Panc1 (cell line): ENCODE results near the gene TNFRSF18. TPM values are rescaled to one million over a fixed set of nuclear protein-coding genes. Genes with fewer than 3 reads are reported as not detected.

Source experiments
- ATAC-seq: fragments of 200-7000 bp; cut with Tn5 transposase; 2 replicates; pipeline ENCODE4 v1.9.1; 2020; ENCODE audit warnings: mild to moderate bottlenecking, moderate library complexity
- BruUV-seq: library from RNA; stranded (reverse); fragments of 400-500 nt; replicated peaks from 2 replicates; lab custom pipeline; 2021; lab: Mats Ljungman, UMichigan
- CTCF ChIA-PET: fragments of 300-600 bp; sonication (Branson Sonifier 250); formaldehyde crosslinking; loops from one replicate; lab custom pipeline; 2022; ENCODE audit warnings: antibody characterized with exemption; lab: Charles Lee
- POLR2A ChIA-PET: fragments of 300-600 bp; sonication (Branson Sonifier 250); formaldehyde crosslinking; loops from one replicate; lab custom pipeline; 2022; ENCODE audit warnings: antibody characterized with exemption; lab: Charles Lee
- DNase-seq: peaks from one replicate; pipeline ENCODE4 v3.0.0-alpha.2; 2010; ENCODE audit warnings: low read depth, low spot score
- H3K27ac ChIP-seq: 2 replicates; pipeline ENCODE4 v1.5.1; 2011; ENCODE audit warnings: mild to moderate bottlenecking, low read length, inconsistent platforms
- H3K27me3 ChIP-seq: fragments of 200-500 bp; sonication (Bioruptor generic); 2 replicates; pipeline ENCODE4 v1.6.0; 2014; ENCODE audit warnings: low read length, inconsistent platforms; ENCODE audit not compliant: control insufficient read depth, insufficient read depth
- H3K36me3 ChIP-seq: fragments of 200-500 bp; sonication (Bioruptor generic); 2 replicates; pipeline ENCODE4 v1.5.1; 2014; ENCODE audit warnings: inconsistent platforms, mild to moderate bottlenecking, low read length, moderate library complexity; ENCODE audit not compliant: control insufficient read depth, insufficient read depth
- H3K4me1 ChIP-seq: 2 replicates; pipeline ENCODE4 v1.5.1; 2011; ENCODE audit warnings: inconsistent platforms, mild to moderate bottlenecking, low read length, moderate library complexity; ENCODE audit not compliant: control insufficient read depth, insufficient read depth
- H3K4me3 ChIP-seq, 2 experiments: 2 replicates each; pipeline ENCODE4 v1.5.1; 2011 to 2012; ENCODE audit warnings: low read depth in 2 of 2, low read length in 2 of 2, mild to moderate bottlenecking in 2 of 2, inconsistent platforms in 1 of 2, moderate library complexity in 1 of 2
- H3K9me3 ChIP-seq: fragments of 200-500 bp; sonication (Bioruptor generic); 2 replicates; pipeline ENCODE4 v1.5.1; 2014; ENCODE audit warnings: low read depth, mild to moderate bottlenecking, inconsistent platforms, low read length, moderate library complexity; ENCODE audit not compliant: control insufficient read depth, insufficient read depth
- POLR2AphosphoS5 ChIP-seq: IDR thresholded peaks from 2 replicates; pipeline ENCODE4 v1.6.1; 2012; ENCODE audit warnings: mild to moderate bottlenecking, low read depth, low read length, moderate library complexity
- SIN3A ChIP-seq: IDR thresholded peaks from 2 replicates; pipeline ENCODE4 v1.6.1; 2012; ENCODE audit warnings: low read depth, mild to moderate bottlenecking, low read length, moderate library complexity, borderline replicate concordance; ENCODE audit not compliant: insufficient read depth
- TCF7L2 ChIP-seq: IDR thresholded peaks from 2 replicates; pipeline ENCODE4 v1.6.1; 2011; ENCODE audit warnings: mild to moderate bottlenecking, low read depth, low read length, inconsistent platforms
- in situ Hi-C: cut with HindIII; loops from 2 replicates; pipeline ENCODE4 v1.10.0; 2016; ENCODE audit warnings: low sequenced_read_pairs, low pct_unique_long_range_greater_than_20kb
- intact Hi-C: fragments of 100-400 bp; cut with micrococcal nuclease; formaldehyde crosslinking; loops from one replicate; pipeline ENCODE4 v1.10.0; 2022; ENCODE audit not compliant: unreplicated experiment
- total RNA-seq: library from RNA; stranded (reverse); gene quantifications from one replicate; pipeline ENCODE4 v1.2.1, GENCODE V29; 2021; ENCODE audit not compliant: unreplicated experiment
- TF ChIP-seq, protein P1 (sequence below): fragments of 450-650 bp; IDR thresholded peaks from 2 replicates; pipeline ENCODE4 v1.5.1; 2017; ENCODE audit warnings: mild to moderate bottlenecking
- TF ChIP-seq, protein P2 (sequence below), 2 experiments: IDR thresholded peaks; 2 replicates each; pipeline ENCODE4 v1.6.1; 2011 to 2012; ENCODE audit warnings: low read depth in 2 of 2, control low read depth in 1 of 2, low read length in 1 of 2, mild to moderate bottlenecking in 1 of 2, moderate library complexity in 1 of 2; ENCODE audit not compliant: insufficient read depth in 1 of 2

Gene TNFRSF18
- total RNA-seq, 1 experiment from 2014 or later, result 4.3 TPM

DNA sequence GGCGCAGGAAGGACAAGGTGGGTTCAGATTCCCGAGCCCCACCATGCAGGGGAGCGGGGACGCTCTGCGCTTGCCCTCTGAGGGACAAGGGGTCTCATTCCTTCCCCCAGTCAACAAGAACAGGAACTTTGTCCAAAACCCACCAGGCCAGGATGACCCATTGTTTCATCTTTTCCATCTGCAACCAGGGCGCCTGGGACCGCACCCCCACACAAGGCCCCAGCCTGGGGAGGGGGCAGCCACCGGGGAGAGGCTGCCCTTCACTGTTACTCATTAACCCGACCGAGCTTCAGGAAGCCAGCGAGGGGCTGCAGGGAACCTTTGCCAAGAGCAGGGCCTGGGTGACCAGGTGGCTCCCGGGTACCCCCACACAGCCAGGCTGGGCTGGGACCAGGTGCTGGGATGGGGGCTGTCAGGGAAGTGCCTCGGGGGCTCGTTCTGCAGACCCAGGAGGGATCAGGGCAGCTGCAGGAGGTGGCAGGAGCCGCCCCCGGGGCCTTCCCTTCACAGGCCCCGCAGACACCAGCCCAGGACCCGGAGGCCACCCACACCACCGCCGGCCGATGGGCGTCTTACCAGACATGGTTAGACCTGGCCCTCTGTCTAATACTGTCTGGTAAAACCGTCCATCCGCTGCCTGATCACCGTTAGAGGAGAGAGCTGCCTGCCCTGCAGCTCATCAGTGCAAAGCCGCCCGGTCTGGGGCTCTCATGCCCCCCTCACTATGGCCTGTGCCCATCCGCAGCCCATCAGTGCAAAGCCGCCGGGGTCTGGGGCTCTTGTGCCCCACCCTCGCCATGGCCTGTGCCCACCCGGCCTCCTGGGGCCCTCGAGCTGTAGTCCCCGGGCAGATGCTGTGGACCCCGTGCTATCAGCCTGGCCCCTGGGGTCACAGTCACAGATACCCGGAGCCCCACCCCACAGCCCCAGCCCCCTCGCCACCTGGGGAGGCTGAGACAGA lies 37.7 kb downstream of the TNFRSF18 start:
- no peaks in the 10 kb centered on the region for H3K27me3 ChIP-seq

DNA sequence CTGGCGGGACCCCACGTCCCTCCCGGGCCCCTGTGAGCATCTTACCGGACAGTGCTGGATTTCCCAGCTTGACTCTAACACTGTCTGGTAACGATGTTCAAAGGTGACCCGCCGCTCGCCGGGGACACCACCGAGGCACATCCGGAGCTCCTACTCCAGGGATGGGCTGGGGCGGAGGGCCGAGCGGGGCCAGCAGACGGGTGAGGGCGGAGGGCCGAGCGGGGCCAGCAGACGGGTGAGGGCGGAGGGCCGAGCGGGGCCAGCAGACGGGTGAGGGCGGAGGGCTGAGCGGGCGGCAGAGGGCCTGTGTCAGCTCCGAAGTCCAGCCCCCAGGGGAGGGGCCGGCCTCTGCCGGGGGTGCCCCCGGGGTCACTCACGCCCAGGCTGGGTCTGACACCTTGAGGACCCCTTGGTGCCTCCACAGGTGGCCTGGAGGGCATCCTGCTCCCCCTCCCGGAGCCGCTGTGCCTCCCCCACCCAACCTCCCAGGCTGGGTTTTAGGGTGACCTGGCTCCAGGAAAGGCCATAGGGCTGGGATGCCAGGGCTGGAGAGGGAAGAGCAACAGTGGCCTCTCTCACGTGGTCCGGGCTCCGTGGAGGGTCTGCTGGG lies 38.4 kb downstream of the TNFRSF18 start:
- POLR2A ChIA-PET, result no interaction called here
- TF ChIP-seq SIN3A (no peak), POLR2AphosphoS5 (no peak)
- intact Hi-C loops, result no loop called here

More for the DNA sequence above, 37.7 kb downstream of the TNFRSF18 start:
- BruUV-seq, result no TSS peak
- ChIA-PET CTCF (interaction anchor here (0.7 kb wide), 1 partner anchor 8 kb away, joined by 4 read pairs; no protein-coding TSS in a partner anchor), POLR2A (no interaction called here)
- in situ Hi-C loops (no loop called here), intact Hi-C loops (no loop called here)
- H3K4me1 ChIP-seq, result no peaks in the 10 kb centered on the region
- H3K9me3 ChIP-seq, result no peaks in the 10 kb centered on the region
- no peak overlapping the region for H3K27ac ChIP-seq
- ATAC-seq (peak; percentile 59), DNase-seq (no peak)
- TF ChIP-seq POLR2AphosphoS5, result no peak
- TF ChIP-seq TCF7L2, result no peak
- TF ChIP-seq, protein P1, sequence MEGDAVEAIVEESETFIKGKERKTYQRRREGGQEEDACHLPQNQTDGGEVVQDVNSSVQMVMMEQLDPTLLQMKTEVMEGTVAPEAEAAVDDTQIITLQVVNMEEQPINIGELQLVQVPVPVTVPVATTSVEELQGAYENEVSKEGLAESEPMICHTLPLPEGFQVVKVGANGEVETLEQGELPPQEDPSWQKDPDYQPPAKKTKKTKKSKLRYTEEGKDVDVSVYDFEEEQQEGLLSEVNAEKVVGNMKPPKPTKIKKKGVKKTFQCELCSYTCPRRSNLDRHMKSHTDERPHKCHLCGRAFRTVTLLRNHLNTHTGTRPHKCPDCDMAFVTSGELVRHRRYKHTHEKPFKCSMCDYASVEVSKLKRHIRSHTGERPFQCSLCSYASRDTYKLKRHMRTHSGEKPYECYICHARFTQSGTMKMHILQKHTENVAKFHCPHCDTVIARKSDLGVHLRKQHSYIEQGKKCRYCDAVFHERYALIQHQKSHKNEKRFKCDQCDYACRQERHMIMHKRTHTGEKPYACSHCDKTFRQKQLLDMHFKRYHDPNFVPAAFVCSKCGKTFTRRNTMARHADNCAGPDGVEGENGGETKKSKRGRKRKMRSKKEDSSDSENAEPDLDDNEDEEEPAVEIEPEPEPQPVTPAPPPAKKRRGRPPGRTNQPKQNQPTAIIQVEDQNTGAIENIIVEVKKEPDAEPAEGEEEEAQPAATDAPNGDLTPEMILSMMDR, result no peak
- H3K36me3 ChIP-seq, result no peaks in the 10 kb centered on the region
- no peak overlapping the region for H3K4me3 ChIP-seq

DNA sequence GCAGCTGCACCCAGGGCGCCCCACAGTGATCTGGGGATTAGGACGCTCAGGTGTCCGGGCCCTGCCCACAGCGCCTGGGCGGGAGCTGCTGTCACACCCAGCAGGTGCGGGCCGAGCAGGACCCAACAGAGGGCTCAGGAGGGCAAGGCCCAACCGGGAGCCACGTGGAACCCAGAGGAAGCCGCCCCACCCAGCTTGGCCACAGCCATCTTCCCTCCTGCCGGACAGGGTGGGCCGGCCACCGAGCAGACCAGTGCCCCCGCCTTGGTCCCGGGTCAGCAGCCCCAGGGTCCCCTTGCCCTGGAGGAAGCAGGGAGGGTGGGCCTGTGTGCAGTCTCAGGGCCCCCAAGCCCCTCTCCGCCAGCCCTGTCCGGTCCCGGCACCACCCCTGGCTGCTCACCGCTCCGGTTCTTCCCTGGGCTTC lies 39.0 kb downstream of the TNFRSF18 start:
- Histone ChIP-seq H3K4me3 (no peak overlapping the region), H3K9me3 (no peaks in the 10 kb centered on the region), H3K27ac (no peak overlapping the region), H3K36me3 (no peaks in the 10 kb centered on the region), H3K4me1 (no peaks in the 10 kb centered on the region), H3K27me3 (no peaks in the 10 kb centered on the region)
- ATAC-seq (no peak), DNase-seq (no peak)
- in situ Hi-C loops (no loop called here), intact Hi-C loops (no loop called here)
- ChIA-PET POLR2A (no interaction called here), CTCF (no interaction called here)
- TF ChIP-seq, protein P2, sequence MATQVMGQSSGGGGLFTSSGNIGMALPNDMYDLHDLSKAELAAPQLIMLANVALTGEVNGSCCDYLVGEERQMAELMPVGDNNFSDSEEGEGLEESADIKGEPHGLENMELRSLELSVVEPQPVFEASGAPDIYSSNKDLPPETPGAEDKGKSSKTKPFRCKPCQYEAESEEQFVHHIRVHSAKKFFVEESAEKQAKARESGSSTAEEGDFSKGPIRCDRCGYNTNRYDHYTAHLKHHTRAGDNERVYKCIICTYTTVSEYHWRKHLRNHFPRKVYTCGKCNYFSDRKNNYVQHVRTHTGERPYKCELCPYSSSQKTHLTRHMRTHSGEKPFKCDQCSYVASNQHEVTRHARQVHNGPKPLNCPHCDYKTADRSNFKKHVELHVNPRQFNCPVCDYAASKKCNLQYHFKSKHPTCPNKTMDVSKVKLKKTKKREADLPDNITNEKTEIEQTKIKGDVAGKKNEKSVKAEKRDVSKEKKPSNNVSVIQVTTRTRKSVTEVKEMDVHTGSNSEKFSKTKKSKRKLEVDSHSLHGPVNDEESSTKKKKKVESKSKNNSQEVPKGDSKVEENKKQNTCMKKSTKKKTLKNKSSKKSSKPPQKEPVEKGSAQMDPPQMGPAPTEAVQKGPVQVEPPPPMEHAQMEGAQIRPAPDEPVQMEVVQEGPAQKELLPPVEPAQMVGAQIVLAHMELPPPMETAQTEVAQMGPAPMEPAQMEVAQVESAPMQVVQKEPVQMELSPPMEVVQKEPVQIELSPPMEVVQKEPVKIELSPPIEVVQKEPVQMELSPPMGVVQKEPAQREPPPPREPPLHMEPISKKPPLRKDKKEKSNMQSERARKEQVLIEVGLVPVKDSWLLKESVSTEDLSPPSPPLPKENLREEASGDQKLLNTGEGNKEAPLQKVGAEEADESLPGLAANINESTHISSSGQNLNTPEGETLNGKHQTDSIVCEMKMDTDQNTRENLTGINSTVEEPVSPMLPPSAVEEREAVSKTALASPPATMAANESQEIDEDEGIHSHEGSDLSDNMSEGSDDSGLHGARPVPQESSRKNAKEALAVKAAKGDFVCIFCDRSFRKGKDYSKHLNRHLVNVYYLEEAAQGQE (IDR thresholded peaks at IDR 0.05; ENCODE audit: insufficient read depth in 1 of 2, low read depth in 2 of 2, low read length in 1 of 2), result no peak
- no peak for TF ChIP-seq SIN3A
- TF ChIP-seq, protein P1, result no peak
- TF ChIP-seq TCF7L2, result no peak
- no peak for TF ChIP-seq POLR2AphosphoS5
- BruUV-seq, result no TSS peak

More for the DNA sequence above, 38.4 kb downstream of the TNFRSF18 start:
- Histone ChIP-seq H3K36me3 (no peaks in the 10 kb centered on the region), H3K27ac (no peak overlapping the region), H3K9me3 (no peaks in the 10 kb centered on the region), H3K4me3 (no peak overlapping the region), H3K27me3 (no peaks in the 10 kb centered on the region), H3K4me1 (no peaks in the 10 kb centered on the region)
- no TSS peak for BruUV-seq
- CTCF ChIA-PET, result no interaction called here
- in situ Hi-C loops, result no loop called here
- no peak for ATAC-seq
- no peak for DNase-seq
